ENCODE results near the gene SMURF1.

Gene SMURF1

GRCh38 chr7:98988641-98989040 is 155.3 kb downstream of the SMURF1 start:
- no peak for DNase-seq (ENCODE audit: low read depth)

GRCh38 chr7:98985945-98986344 is 158.0 kb downstream of the SMURF1 start:
- no peak for DNase-seq (ENCODE audit: low read depth)

GRCh38 chr7:98985406-98985805 is 158.5 kb downstream of the SMURF1 start:
- no peak for DNase-seq (ENCODE audit: low read depth)

GRCh38 chr7:98984126-98984525 is 159.8 kb downstream of the SMURF1 start:
- DNase-seq (ENCODE audit: low read depth), result no peak

GRCh38 chr7:98982686-98983085 is 161.2 kb downstream of the SMURF1 start:
- DNase-seq (ENCODE audit: low read depth), result no peak

- no peak for DNase-seq (ENCODE audit: low read depth)
Observed at GRCh38 chr7:98981701-98982100, 162.2 kb downstream of the SMURF1 start.

- no peak for DNase-seq (ENCODE audit: low read depth)
Observed at GRCh38 chr7:98978672-98979071, 165.2 kb downstream of the SMURF1 start.

Data from activated T-helper 1 cell treated with Interleukin-2 at 50 U/mL for 16 hours (primary cell).